ENCODE measurements around the gene RSU1.

RSU1 gene

DNA sequence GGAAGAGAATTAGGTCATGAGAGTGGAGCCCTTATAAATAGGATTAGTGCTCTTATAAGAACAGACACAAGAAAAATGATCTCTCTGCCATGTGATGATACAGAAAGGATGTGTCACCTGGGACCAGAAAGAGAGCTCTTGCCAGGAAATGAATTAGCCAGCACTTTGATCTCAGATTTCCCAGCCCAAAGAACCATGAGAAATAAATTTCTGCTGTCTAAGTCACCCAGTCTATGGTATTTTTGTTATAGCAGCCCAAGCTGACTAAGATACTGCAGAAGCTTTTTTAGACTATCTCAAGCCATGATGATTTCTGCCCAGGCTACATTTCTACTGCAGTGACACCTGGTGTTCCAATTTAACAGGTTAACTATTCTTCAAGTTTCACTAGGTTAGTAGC is 84.8 kb downstream of the RSU1 start:
- DNase-seq: no peak

DNA sequence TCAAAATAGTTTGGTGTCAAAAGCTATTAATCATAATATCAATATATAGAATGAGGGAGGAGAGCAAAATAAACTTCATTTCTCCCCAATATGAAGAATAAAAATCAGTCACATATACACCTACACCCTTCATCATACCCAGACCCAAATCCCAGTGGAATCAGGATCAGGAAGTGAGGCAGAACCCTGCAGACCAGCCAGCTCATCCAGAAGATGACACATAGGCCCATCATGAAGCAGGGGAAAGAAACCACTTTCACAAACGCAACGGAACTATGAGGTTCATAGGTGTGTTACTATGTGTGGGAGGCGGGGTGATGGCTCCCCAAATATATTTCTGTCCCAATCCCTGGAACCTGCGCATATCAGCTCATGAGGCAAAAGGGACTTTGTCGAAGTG is 89.0 kb downstream of the RSU1 start:
- no peak for DNase-seq

GRCh38 chr10:16727666-16728065 is 89.6 kb downstream of the RSU1 start:
- no peak for DNase-seq

DNA sequence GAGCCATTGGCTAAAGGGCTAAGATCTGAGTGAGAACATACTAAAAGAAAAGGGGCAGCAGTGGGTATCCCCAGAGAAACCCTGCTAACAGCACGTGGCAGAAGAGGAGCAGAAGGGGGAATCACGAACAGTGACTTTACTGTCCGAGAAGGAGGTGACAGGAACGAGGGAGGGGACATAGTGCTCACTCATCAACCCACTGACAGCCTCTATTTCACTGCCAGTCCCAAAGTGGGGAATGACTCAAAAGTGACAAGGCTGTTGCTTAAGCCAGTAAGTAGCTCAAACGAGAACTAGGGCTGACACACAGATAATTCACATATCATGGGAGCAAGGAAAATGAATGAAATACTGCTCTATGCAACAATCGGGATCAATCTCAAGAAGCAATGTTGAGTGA is 92.7 kb downstream of the RSU1 start:
- no peak for DNase-seq

GRCh38 chr10:16720812-16721211 is 96.4 kb downstream of the RSU1 start:
- DNase-seq: no peak

- no peak for DNase-seq
Measured at GRCh38 chr10:16717622-16718395, 99.4 kb downstream of the RSU1 start.

DNA sequence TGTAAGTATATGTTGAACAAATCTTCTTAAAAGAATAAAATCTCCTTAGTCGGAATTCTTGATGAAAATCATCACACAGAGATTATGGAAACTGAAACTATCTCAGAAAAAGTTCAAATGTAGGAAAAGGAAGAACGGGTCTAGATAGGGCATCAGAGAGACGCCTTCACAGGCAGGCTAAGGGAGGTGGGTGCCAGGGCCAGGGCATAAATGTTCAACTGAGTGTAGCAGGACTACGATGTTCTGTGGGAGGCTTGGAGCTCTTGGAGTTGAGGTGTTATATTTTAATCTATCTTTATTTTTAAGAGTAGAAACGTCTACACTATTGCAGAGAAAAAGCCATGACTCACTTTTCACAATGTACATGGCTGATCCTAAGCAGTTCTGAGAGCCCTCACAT is 101.2 kb downstream of the RSU1 start:
- DNase-seq: no peak

- DNase-seq: no peak
Measured at GRCh38 chr10:16713290-16713689, 103.9 kb downstream of the RSU1 start.

DNA sequence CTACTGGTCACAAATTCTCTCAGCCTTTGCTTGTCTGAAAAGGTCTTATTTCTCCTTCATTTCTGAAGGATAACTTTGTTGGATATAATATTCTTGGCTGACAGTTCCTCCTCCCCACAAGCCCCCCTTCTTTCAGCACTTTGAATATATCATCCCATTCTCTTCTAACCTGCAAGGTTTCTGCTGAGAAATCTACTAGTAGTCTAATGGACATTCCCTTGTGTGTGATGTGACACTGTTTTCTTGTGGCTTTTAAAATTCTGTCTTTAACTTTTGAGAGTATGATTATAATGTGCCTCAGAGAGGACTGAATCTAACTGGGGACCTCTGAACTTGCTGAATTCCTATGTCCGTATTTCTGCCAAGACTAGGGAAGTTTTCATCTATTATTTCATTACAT is 104.3 kb downstream of the RSU1 start:
- DNase-seq: no peak

- DNase-seq: no peak
Measured at GRCh38 chr10:16700331-16700730, 116.9 kb downstream of the RSU1 start.

DNA sequence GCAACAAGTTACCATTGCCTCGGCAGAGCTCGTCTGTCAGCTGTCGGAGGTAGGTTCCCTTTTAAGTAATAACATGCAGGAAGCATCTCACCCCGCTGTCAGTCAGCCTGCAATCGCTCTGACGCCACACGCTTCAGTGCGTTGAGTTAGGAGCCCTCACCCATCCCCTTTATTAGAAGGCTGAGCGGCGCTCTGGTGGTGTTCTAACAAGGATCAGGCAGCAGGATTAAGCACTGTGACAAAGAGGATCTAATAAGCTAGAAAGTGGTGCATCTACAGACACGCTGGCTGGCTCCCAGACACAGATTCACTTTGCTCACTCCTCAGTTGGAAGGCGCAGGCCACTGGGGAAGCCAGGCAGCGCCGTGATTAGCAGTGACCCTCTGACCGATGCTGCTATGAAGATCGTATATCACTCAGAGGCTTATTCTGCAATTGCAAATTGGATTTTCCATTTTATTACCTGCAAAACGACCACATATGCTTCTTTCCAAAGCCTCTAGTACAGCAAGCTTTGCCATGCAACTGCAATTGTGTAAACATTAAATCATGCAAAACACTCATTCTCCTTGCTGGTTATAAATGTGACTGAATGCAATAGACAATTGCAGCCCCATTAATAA is 117.7 kb downstream of the RSU1 start:
- DNase-seq: no peak

- DNase-seq: no peak
Measured at GRCh38 chr10:16698461-16698860, 118.8 kb downstream of the RSU1 start.

DNA sequence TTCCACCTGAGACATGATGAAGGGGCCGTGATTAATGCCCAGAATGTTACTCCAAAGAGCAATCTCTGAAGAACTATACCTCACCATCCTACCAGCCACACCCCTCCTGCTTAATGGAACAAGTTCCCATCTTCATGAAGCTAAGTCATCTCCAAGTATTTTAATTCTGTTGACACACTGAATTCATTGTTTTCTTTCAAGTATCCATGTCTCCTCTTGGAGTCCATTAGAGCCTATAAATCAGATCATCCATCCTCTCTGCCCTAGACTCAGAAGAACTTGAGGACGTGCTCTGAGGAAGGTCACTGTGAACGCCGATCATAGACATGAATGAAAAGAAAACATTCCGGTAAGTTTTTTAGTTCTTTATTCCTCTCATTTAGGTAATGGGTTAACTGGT is 126.8 kb downstream of the RSU1 start:
- DNase-seq: no peak

- DNase-seq: no peak
Measured at GRCh38 chr10:16689696-16690095, 127.5 kb downstream of the RSU1 start.

- no peak for DNase-seq
Measured at GRCh38 chr10:16689227-16689626, 128.0 kb downstream of the RSU1 start.

GRCh38 chr10:16686054-16686902 is 130.9 kb downstream of the RSU1 start:
- no peak for DNase-seq

DNA sequence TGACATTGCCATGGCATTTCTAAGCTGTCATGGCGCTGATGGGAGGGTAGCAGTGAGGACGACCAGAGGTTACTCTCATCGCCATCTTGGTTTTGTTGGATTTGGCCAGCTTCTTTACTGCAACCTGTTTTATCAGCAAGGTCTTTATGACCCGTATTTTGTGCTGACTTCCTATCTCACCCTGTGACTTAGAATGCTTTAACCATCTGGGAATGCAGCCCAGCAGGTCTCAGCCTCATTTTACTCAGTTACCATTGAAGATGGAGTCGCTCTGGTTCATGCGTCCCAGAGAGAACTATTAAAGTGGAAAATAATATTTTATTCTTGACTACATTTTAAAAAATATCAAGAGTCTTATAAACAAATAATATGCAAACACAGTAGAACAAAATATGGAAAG is 131.7 kb downstream of the RSU1 start:
- no peak for DNase-seq

DNA sequence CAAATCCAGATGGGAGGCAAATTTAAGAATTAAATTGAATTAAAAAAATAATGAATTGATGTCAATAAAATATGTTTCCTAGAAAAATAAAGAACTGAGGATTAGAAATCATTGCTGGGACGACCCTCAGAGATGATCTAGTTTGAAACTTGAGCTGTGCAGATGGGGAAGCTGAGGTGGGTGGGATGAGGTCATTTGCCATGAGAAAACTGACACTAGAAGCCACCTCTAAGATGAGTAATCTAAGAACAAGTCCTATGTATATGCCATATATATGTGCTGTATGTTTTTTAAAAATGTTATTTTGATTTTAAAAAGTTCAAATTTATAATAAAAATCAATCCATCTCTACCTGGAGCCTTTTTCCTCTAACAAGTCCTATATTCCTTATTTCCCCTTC is 135.7 kb downstream of the RSU1 start:
- no peak for DNase-seq

DNA sequence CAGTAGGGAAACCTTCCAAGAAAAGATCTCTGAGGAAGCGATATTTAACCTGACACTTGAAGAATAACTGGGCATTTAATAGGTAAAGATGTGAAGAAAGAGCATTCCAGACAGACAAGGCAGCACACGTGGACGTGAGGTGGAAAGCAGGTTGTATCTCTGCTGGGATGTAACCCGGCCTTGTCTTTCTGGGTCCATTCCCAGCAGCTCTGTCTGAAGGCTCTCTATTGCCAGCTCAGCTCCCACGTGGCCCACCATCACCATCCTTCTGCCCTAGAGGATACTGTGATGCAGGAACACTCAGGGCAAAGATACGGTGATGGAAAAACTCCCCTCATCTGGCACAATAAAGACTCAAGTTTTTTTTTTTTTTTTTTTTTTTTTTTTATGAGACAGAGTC is 137.7 kb downstream of the RSU1 start:
- DNase-seq: no peak

DNA sequence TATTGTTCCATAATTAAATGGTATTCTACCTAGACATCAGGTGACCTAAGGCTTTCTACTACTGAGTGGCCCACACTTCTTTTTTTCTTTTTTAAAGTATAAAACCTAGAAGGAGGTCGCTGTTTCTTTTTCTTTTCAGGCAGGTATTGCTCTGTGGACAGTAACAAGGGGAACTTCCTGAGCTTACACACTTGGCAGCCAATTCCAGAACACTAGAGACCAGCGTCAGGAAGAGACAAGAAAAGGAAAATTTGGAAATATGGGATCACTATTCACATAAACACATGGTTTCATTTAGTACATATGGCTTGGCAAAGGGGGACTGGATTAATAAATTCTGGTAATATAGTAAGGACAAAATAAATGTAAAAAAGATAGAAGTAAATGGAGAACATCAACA is 141.9 kb downstream of the RSU1 start:
- no peak for DNase-seq

DNA sequence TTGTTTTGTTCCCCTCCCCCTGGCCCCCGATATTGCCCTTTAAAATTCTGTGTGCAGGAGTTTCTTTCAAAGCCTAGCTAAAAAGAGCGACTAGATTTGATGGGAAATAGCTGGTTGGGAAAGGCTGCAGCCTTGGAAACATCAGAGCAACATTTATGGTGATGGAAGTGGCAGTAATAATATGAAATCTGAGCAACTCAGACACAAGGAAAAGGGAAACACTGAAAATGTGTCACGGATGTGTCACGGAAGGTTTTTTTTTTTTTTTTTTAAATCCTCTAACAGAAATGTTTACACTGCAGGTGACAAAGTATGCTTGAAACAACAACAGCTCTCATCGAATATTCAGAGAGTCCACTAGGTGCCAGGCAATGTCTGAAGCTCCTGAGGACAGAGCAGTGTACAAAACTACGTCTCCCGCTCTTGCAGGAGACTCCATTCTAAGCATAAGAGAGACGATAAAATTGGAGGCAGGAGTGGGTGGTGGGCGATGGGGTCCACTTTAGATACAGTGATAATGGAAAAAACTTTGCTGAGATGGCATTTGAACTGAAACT is 143.0 kb downstream of the RSU1 start:
- DNase-seq: no peak

GRCh38 chr10:16673443-16673842 is 143.8 kb downstream of the RSU1 start:
- no peak for DNase-seq

DNA sequence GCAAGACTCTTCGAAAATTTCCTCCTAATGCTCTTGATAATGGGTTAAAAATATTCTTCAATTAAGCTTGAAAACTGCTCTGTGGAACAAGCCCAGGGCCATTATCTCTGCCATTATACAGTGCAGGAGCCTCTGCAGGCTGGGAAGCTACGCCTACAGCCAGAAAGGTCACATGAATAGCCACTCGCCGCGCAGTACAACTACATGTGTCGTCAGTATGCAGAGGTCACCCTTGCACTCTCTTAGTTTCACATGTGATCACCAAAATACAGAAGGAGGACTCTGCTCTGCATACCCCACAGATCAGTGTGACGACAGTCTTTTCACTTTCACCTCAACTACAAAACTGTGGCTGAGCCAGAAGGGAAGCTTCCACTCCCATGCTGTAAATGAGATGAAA is 153.8 kb downstream of the RSU1 start:
- no peak for DNase-seq

- DNase-seq: no peak
Measured at GRCh38 chr10:16662923-16663322, 154.3 kb downstream of the RSU1 start.
